PC-3 (cell line): Measurements from ENCODE around the gene SPATA1. TPM values are rescaled to one million over a fixed set of nuclear protein-coding genes. Genes with fewer than 3 reads are reported as not detected.

Experiments
- ATAC-seq: fragments of 200-7000 bp; cut with Tn5 transposase; 2 replicates; pipeline ENCODE4 v1.9.1; 2020; ENCODE audit warnings: mild to moderate bottlenecking, moderate library complexity
- BruUV-seq: library from RNA; stranded (reverse); fragments of 400-500 nt; replicated peaks from 2 replicates; lab custom pipeline; 2021; lab: Mats Ljungman, UMichigan
- CTCF ChIA-PET: fragments of 300-600 bp; sonication (Branson Sonifier 250); formaldehyde crosslinking; loops from one replicate; lab custom pipeline; 2022; ENCODE audit warnings: antibody characterized with exemption; lab: Charles Lee
- POLR2A ChIA-PET: fragments of 300-600 bp; sonication (Branson Sonifier 250); formaldehyde crosslinking; loops from one replicate; lab custom pipeline; 2022; ENCODE audit warnings: antibody characterized with exemption; ENCODE audit not compliant: unreplicated experiment; lab: Charles Lee
- DNase-seq: peaks from one replicate; pipeline ENCODE4 v3.0.0-alpha.2; 2015
- H2AFZ ChIP-seq: fragments of 300-600 bp; sonication (generic); 2 replicates; pipeline ENCODE4 v1.6.0; 2016; ENCODE audit warnings: antibody characterized with exemption, low read length
- H3F3A ChIP-seq: fragments of 300-600 bp; sonication (generic); one replicate; pipeline ENCODE4 v1.6.0; 2017; ENCODE audit warnings: antibody characterized with exemption, low read length, control low read depth, mild to moderate bottlenecking; ENCODE audit not compliant: unreplicated experiment
- H3K27ac ChIP-seq: fragments of 300-600 bp; sonication (generic); 2 replicates; pipeline ENCODE4 v1.5.1; 2016; ENCODE audit warnings: mild to moderate bottlenecking, low read length
- H3K27me3 ChIP-seq: fragments of 300-600 bp; sonication (generic); 2 replicates; pipeline ENCODE4 v1.6.1; 2016; ENCODE audit warnings: low read length, mixed read lengths
- H3K36me3 ChIP-seq: fragments of 300-600 bp; sonication (generic); 2 replicates; pipeline ENCODE4 v1.6.1; 2016; ENCODE audit warnings: low read depth, mixed run types, low read length, mixed read lengths
- H3K4me1 ChIP-seq: fragments of 300-600 bp; sonication (generic); 2 replicates; pipeline ENCODE4 v1.5.1; 2016; ENCODE audit warnings: low read length; ENCODE audit not compliant: insufficient read depth
- H3K4me2 ChIP-seq: fragments of 300-600 bp; sonication (generic); 2 replicates; pipeline ENCODE4 v1.6.0; 2016; ENCODE audit warnings: low read length
- H3K4me3 ChIP-seq: fragments of 300-600 bp; sonication (generic); 2 replicates; pipeline ENCODE4 v1.5.1; 2016; ENCODE audit warnings: mild to moderate bottlenecking, low read length, mixed read lengths
- H3K79me2 ChIP-seq: fragments of 300-600 bp; sonication (generic); 2 replicates; pipeline ENCODE4 v1.6.1; 2017; ENCODE audit warnings: low read length, mixed read lengths
- H3K9ac ChIP-seq: fragments of 300-600 bp; sonication (generic); 2 replicates; pipeline ENCODE4 v1.6.0; 2016; ENCODE audit warnings: mild to moderate bottlenecking, low read length
- H3K9me2 ChIP-seq: fragments of 300-600 bp; sonication (generic); replicated peaks from 2 replicates; pipeline ENCODE4 v1.6.1; 2016; ENCODE audit warnings: mixed run types, low read length, mixed read lengths
- H3K9me3 ChIP-seq: fragments of 300-600 bp; sonication (generic); 2 replicates; pipeline ENCODE4 v1.6.1; 2016; ENCODE audit warnings: low read length, mixed read lengths
- H4K20me1 ChIP-seq: fragments of 300-600 bp; sonication (generic); 2 replicates; pipeline ENCODE4 v1.6.1; 2016; ENCODE audit warnings: low read length, mixed read lengths
- CTCF ChIP-seq: fragments of 300-600 bp; sonication (generic); conservative IDR thresholded peaks from 2 replicates; pipeline ENCODE4 v1.5.1; 2017; ENCODE audit warnings: antibody characterized with exemption, low read depth, mild to moderate bottlenecking, low read length
- EZH2 ChIP-seq: fragments of 300-600 bp; sonication (generic); IDR thresholded peaks from one replicate; pipeline ENCODE4 v1.6.1; 2017; ENCODE audit warnings: antibody characterized with exemption, mild to moderate bottlenecking, low read length; ENCODE audit not compliant: unreplicated experiment
- EZH2phosphoT487 ChIP-seq: fragments of 300-600 bp; sonication (generic); IDR thresholded peaks from 2 replicates; pipeline ENCODE4 v1.6.1; 2018; ENCODE audit warnings: mild to moderate bottlenecking, antibody characterized with exemption, low read length, borderline replicate concordance
- intact Hi-C: fragments of 100-400 bp; cut with micrococcal nuclease; formaldehyde crosslinking; loops from 2 replicates; pipeline ENCODE4 v1.9.0; 2023
- total RNA-seq: library from RNA; depleted of rRNA; stranded (reverse); fragments of >200 nt; gene quantifications from 2 replicates; pipeline ENCODE4 v1.2.3, GENCODE V29; 2014

Gene SPATA1
- total RNA-seq, 1 experiment from 2014 or later, result 2.9 TPM

GRCh38 chr1:84573481-84573966, 67.3 kb downstream of the SPATA1 start:
- ChIA-PET CTCF (no interaction called here), POLR2A (interaction anchor here (0.7 to 1.2 kb wide), 5 partner anchors 16 to 272 kb away, joined by 3 to 4 read pairs (median 4); partner anchors contain the start of genes GNG5, SAMD13 and SPATA1)
- Histone ChIP-seq H3K9me3 (no peaks in the 10 kb centered on the region), H3K27me3 (no peaks in the 10 kb centered on the region), H3K27ac (peak overlapping the region; percentile 97), H3K4me1 (peaks cover 39% of the 10 kb centered on the region), H3K4me2 (peak overlapping the region; percentile 99), H4K20me1 (no peaks in the 10 kb centered on the region), H3K9me2 (no peaks in the 10 kb centered on the region), H3K36me3 (peaks cover 4% of the 10 kb centered on the region; the same call in 1 of the 2 replicates), H3K79me2 (peaks cover 21% of the 10 kb centered on the region), H2AFZ (peak overlapping the region; percentile 97), H3K9ac (peak overlapping the region; percentile 99), H3F3A (peaks cover 9% of the 10 kb centered on the region), H3K4me3 (peak overlapping the region; percentile 94)
- DNase-seq (no peak), ATAC-seq (no peak)
- no peak for TF ChIP-seq EZH2phosphoT487
- no peak for TF ChIP-seq EZH2
- TF ChIP-seq CTCF, result no peak
- intact Hi-C loops, result loop anchor here (1.0 to 10.0 kb wide), 3 partner anchors 31 to 101 kb away; no protein-coding TSS in a partner anchor
- TSS peak; percentile 96 for BruUV-seq

GRCh38 chr1:84573967-84574842, 68.0 kb downstream of the SPATA1 start, which contains the start of gene CTBS:
CTBS (minus strand) TSS chr1:84574440; CDS start chr1:84574415, 25 bp downstream.
- Histone ChIP-seq H3K4me3 (peak within 1 kb of the TSS; percentile 94), H3K9ac (peak within 1 kb of the TSS; percentile 99), H3K4me2 (peak within 1 kb of the TSS; percentile 99), H4K20me1 (no peaks in the 10 kb centered on the region), H3K27me3 (no peaks in the 10 kb centered on the region), H3K9me2 (no peaks in the 10 kb centered on the region), H3F3A (peaks cover 9% of the 10 kb centered on the region), H3K79me2 (peaks cover 21% of the 10 kb centered on the region), H3K9me3 (no peaks in the 10 kb centered on the region), H3K27ac (peak within 1 kb of the TSS; percentile 97), H3K36me3 (peaks cover 4% of the 10 kb centered on the region; the same call in 1 of the 2 replicates), H3K4me1 (peaks cover 39% of the 10 kb centered on the region), H2AFZ (peak within 1 kb of the TSS; percentile 97)
- ChIA-PET CTCF (interaction anchor here (0.6 kb wide), 1 partner anchor 11 kb away, joined by 4 read pairs; no protein-coding TSS in a partner anchor), POLR2A (interaction anchor here (0.7 to 1.2 kb wide), 6 partner anchors 15 to 273 kb away, joined by 3 to 4 read pairs (median 4); partner anchors contain the start of genes GNG5, SAMD13 and SPATA1)
- BruUV-seq, result no TSS peak
- no peak for TF ChIP-seq CTCF
- TF ChIP-seq EZH2, result no peak
- TF ChIP-seq EZH2phosphoT487, result no peak
- intact Hi-C loops, result loop anchor here (1.0 to 10.0 kb wide), 5 partner anchors 25 to 101 kb away; partner anchors contain the start of genes GNG5 and SPATA1
- ATAC-seq (peak; percentile 88), DNase-seq (peak; percentile 80)
